Measurements from ENCODE around the gene COBL.
"Not testable (repeated sequence)": the region's sequence is repeated elsewhere in the genome, so short reads cannot be mapped to it uniquely, and the experiment has no call there.

The COBL gene

DNA sequence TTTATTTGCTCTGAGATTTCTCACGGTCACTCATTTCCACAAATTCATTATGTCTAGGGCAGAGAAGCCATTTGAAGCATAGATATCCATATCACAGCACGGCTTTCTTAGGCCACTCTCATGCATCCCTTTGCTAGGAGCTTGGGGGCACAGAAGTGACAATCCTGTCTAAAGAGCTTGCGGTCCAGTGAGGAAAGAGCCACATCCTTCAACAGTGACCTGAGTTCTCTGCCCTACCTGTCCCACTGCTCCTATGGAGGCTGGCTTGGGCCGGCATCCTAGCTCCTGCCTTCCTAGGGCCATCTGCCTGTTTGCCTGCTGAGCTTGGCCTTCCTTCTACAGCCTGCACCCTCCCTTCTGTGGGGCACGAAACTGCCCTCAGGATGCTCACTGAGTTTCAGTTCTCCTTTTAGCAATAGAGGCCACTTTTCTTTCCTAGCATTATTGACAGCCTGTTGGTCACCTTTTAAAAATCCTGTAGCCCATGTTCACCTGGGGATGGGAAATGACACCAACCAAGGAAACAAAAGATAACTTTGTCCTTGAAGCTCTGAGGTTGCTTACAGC lies 321.8 kb downstream of the COBL start:
- DNase-seq (ENCODE audit: low spot score) = no peak

DNA sequence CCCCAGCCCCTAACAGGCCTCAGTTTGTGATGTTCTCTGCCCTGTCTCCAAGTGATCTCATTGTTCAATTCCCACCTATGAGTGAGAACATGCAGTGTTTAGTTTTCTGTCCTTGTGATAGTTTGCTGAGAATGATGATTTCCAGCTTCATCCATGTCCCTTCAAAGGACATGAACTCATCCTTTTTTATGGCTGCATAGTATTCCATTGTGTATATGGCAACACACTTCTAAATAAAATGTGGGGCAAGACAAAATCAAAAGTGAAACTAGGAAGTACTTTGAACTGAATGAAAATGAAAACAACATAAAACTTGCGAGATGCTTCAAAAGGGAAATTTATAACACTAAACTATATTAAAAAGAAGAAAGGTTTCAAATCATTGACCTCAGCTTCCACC lies 326.4 kb downstream of the COBL start:
- not testable (repeated sequence) for DNase-seq (ENCODE audit: low spot score)

DNA sequence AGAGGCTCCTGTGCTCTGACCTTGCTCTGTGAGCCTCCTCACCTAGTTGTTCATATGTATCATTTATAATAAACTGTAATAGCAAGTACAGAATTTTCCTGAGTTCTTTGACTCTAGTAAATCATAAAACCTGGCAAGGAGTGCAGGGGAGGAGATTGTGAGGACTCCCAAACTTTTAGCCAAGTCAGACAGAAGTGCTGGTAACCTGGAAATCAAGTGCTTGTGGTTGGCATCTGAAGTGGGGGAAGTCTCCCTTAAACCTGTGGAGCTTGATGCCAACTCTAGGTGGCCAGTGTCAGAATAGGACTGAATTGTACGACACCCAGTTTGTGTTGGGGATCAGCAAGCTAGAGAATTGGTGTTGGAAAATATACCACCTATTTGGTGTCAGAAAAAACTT lies 327.6 kb downstream of the COBL start:
- DNase-seq (ENCODE audit: low spot score) = no peak

DNA sequence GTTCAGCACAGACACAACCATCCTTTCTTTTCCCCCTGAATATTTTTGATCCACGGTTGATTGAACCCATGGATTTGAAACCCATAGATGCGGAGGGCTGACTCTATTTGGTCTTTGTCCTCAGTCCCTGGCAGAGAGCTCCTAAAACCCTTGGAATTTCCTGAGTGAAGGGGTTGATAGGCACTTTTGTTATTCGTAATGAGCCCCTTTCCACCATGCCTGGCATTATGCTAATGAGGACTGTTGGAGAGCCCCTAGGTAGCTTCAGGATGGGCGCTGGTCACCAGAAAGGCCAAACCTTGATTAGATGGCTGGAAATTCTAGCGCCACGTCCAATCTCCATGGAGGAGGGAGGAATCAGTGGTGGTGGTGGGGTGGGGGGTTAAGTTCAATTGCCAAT lies 328.1 kb downstream of the COBL start:
- DNase-seq (ENCODE audit: low spot score) = no peak

DNA sequence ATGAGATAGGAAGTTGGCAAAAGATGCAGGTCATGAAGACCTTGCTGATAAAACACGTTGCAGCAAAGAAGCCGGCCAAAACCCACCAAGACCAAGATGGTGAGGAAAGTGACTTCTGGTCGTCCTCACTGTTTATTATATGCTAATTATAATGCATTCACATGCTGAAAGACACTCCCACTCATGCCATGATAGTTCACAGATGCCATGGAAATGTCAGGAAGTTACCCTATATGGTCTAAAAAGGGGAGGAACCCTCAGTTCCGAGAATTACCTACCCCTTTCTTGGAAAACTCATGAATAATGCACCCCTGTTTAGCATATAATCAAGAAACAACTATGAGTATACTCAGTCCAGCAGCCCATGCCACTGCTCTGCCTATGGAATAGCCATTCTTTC lies 331.5 kb downstream of the COBL start:
- DNase-seq (ENCODE audit: low spot score) = no peak

DNA sequence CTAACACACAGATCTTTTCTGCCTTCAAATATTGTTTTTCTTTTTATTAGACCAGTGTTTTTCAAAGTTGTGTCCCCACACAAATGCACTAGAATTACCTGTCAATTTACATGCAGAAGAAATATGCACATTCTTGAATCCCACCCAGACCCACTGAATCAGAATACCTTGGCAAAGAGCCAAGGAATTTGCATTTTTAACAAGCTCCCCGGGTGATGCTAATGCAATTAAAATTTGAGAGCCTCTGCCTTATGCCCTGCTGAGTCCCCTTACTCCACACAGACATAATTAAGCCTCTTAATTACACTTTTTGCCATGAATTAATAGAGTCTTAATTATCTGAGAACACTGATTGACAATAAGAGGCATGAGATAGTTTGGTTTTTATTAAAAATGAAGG lies 332.8 kb downstream of the COBL start:
- DNase-seq (ENCODE audit: low spot score) = no peak

DNA sequence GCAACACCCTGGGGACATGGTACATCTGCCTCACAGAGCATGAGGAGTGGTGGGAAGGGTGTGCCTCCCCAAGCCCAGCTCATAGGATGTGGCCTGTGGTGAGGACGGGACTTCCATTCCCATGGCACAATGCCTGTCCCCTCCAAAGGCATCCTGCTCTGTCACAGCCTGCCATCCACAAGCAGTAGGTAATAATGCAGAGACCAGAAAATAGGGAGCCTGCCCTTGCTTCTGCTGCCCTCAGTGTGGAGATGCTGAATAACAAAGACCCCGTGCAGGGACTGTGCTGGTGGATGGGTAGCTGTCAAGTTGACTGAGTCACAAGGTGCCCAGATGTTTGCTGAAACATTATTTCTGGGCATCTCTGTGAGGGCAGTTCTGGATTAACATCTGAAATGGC lies 334.0 kb downstream of the COBL start:
- no peak for DNase-seq (ENCODE audit: low spot score)

DNA sequence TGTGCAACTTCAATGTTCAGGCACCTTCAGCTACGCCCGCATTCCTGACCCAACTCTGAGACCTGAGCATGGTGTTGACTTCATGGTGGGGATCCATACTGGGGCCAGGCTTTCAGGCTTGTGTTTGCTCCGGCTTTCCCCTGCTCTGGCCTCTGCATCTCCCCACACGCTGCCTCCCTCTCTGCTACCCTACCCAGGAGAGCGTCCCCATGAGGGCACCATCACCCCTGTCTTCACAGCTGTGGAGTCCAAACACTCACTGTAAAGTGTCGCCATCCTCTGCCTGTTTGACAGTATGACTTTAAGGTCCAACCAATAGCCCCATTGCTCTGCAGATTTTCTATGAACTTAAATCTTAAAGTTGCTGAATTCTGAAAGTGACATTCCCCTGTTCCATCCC lies 334.9 kb downstream of the COBL start:
- DNase-seq (ENCODE audit: low spot score) = no peak

DNA sequence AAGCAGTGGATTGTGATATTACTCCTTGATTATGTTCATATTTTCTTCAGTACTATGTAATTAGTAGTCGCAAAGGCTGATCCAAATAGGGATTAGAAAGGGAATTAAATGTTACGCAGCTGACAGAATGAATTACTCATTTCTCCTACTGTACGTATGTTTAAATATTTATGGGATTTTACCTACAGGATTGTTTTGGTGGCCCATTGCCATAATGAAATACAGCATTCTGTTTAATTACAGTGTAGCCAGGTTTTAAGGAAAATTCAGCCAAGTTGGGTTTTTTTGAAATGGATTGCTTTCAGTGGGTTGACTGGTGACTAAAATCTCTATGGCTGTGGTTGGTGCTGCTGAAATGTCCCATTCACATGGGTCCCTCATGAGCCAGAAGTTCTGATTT lies 336.2 kb downstream of the COBL start:
- no peak for DNase-seq (ENCODE audit: low spot score)

DNA sequence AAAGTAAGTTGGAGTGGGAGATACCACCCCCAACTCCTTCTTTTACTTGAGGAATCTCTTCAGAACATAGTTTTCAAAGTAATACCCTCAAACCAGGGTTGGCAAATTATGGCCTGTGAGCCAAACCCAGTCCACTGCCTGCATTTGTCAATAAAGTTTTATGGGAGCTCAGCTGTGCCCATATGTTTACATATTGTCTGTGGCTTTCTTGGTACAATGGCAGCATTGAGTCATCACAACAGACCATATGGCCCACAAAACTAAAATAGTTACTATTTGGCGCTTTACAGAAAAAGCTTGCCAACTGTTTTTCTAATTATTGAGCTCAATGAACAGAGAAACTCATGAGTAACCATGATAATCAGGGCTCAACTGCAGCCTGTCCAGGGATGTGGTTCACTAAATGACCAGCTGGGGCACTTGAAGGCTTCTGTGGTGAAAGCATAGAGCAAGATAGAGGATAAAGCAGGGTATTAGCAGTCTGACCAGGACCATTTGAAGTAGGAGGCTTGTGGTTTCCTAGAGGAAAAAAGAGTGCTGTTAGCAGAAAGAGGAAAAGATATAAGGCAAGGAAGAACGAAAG lies 337.9 kb downstream of the COBL start:
- DNase-seq (ENCODE audit: low spot score) = no peak

DNA sequence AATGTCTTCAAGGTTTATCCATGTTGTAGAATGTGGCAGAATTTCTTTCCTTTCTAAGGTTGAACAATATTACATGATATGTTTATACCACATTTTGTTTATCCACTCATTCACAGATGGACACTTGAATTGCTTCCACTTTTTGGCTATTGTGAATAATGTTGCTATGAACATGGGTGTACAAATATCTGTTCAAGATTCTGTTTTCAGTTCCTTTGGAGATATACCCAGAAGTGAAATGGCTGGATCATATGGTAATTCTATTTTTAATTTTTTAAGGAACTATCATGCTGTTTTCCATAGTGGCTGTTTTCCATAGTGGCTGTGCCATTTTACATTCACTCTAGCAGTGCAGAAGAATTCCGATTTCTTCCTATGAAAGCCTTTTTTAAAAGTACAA lies 339.2 kb downstream of the COBL start:
- DNase-seq (ENCODE audit: low spot score) = no peak

DNA sequence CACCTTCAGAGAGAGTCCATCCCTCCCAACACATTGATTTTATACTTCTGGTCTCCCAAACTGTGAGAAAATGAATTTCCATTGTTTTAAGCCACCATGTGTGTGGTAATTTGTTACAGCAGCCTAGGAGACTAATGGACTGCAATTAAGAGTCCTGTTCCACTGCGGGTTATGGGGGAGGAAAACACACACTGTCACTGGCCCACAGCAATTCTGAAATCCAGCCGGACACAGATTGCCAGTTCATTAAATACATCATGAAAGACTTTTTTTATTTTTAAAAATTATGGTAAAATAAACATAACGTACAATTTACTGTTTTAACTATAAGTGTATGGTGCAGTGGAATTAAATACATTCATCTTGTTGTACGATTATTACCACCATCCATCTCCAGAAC lies 340.5 kb downstream of the COBL start:
- no peak for DNase-seq (ENCODE audit: low spot score)

DNA sequence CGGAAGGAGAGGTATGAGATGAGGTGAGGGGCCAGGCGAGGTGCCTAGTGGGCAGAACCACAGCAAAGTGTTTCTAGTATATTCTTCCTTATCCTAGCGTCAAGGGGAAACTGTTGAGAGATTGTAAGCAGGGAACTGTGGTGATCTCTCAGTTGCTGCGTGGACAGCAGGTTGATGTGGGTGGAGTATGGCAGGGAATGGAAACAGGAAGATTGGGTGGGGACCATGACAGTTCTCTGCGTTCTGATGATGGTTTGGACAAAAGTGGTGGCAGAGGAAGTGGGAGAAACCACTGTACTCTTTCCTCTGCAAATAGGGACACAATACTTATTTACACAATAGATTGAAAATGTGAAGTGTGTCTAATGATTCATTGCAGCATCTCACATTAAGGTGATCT lies 342.4 kb downstream of the COBL start:
- DNase-seq (ENCODE audit: low spot score) = no peak

DNA sequence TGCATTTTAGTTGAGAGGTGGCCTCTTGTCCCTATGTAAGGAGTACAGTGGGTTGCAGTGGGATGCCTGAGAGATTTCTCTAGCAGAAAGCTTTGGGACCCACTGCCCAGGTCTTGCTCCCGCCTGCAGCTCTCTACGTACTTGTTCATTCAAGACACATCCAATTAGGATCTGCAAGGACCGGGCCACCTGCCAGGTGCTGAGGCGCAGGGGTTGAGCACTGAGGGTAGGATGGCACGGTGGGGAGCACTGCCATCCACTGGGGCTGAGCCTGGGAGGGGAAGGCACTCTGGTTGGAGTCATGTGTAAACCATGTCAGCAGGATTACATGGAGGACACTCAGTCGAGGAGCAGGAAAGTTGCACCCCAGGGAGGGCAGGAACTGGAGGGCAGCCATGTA lies 342.8 kb downstream of the COBL start:
- DNase-seq (ENCODE audit: low spot score) = no peak

DNA sequence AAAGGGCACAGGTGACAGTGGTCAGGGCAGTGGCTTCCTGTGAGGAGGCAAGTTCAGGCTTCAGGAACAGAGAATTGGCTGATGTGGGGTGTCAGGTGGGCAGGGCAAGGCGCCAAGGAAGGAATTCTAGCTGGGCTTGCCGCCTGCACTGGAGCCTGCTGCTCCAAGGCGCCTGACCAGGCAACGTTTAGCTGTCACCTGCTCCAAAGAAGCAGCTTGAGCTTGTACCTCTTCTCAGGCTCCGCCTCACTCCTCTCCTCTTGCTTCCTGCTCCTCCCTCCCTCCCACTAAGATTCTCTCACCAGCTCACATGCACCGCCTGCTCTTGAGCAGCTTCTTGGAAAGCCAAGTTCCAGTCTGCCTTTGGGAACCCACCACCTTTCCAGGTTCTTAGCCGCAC lies 346.5 kb downstream of the COBL start:
- no peak for DNase-seq (ENCODE audit: low spot score)
